GM18505 (cell line): Measurements from ENCODE around the gene HSD11B2.

Experiments used
- ATAC-seq: cut with Tn5 transposase; IDR thresholded peaks from one replicate; pipeline ENCODE4 v1.9.1; 2021; ENCODE audit not compliant: unreplicated experiment
- POLR2A ChIP-seq: IDR thresholded peaks from 4 replicates; pipeline ENCODE4 v1.6.1; 2011; ENCODE audit warnings: borderline replicate concordance; ENCODE audit not compliant: insufficient read depth, insufficient read length; ENCODE audit errors: extremely low read depth

Gene HSD11B2

DNA sequence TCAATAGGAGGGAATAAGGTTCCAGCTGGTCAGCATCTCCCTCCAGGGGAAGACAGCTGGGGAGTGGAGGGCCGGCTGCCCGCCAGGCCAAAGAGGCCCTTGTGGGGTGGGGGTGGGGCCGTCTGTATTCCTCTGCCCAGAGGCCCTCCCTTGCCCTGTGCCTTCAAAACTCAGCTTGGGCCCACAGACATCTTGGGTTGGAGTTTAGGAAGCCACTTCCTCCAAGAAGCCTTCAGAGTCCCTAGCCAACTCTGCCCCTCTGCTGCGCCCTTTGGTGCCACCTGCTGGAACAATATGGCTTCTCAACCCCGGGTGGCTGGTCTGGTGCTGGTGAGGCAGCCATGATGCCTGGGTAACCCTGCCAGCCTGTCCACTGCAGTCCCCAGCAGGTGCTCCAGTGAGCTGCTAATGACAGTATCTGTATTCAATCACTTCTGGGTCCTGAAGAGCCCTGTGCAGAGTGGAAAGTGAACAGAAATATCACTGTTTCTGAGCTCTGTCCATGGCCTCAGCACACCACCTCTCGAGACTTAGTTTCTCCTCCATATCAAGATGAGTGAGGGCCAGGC is 16.7 kb downstream of the HSD11B2 start:
- TF ChIP-seq POLR2A, result no peak
- ATAC-seq, result no peak

GRCh38 chr16:67448580-67448979 is 17.7 kb downstream of the HSD11B2 start:
- TF ChIP-seq POLR2A, result no peak
- ATAC-seq, result no peak

GRCh38 chr16:67449336-67449735 is 18.4 kb downstream of the HSD11B2 start:
- ATAC-seq, result no peak

DNA sequence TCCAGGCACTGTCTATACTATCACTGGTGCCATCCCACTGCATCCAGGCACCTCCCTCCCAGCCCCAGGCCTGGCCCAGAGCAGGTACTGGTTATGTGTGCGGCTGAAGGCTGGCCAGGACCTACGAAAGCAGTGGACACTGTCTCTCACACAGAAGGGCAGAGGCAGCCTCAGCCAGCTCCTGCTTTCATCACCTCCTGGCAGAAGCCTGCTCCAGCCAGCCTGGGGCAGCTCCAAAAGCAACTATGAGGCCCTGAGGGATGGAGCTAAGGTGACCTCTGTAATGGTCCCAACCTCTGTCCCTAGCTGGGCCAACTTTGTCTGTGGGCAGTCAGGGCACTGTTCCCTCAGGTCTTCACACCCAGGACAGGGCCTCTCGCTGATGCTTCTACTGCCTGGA is 18.8 kb downstream of the HSD11B2 start:
- TF ChIP-seq POLR2A, result no peak
- no peak for ATAC-seq

More at GRCh38 chr16:67449336-67449735, 18.4 kb downstream of the HSD11B2 start:
- no peak for TF ChIP-seq POLR2A

DNA sequence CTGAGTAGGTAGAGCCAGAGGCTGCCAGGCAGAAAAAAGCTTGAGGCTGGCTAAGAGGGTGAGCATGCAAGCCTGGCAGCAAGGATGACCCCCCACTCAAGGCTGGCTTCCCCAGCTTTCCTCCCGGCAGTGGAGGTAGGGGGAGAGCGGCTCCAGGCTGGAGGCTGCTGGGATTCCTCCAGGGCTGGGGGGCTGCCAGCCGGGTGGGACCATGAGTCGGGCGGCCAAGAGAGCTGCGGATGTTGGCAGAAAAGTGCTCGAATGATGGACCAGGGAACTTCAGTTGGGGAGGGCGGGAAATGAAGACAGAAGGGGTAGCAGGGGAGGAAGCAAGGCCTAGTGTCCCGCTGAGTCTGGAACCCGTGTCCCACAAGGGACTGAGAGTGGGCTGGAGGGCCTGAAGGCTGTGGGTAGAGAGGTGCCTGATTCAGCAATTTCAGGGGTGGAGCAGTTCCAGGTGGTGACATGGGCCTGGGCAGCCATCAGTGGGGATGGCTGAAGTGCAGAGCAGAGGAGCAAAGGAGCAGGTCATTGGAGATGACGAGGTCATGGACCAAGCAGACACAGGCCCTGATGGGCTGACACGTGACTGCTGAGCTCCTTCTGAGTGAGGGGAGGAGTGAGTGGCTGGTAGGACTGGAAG is 20.3 kb downstream of the HSD11B2 start:
- TF ChIP-seq POLR2A, result no peak
- ATAC-seq, result no peak

GRCh38 chr16:67451704-67452435 is 20.9 kb downstream of the HSD11B2 start:
- no peak for TF ChIP-seq POLR2A
- ATAC-seq, result no peak

GRCh38 chr16:67454104-67454503 is 23.2 kb downstream of the HSD11B2 start:
- ATAC-seq, result no peak

DNA sequence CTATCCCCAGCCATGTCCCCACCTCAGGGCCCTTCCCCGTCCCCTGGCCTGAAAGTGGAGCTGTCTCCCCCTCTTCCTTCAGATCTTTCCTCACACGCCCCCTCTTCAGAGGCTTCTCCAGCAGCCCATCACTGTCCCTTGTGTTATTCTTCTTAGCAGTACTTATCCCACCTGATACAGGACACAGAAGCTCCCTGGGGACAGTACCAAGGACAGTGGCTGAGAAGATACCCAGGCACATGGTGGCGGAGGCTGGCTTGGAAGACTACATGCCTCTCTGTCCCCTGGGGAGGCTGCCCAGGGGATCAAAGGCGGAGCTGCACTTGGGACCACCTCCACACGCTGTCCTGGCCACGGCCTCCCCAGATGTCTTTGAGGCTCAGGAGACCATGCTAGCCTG is 23.9 kb downstream of the HSD11B2 start:
- no peak for TF ChIP-seq POLR2A
- no peak for ATAC-seq

More at GRCh38 chr16:67454104-67454503, 23.2 kb downstream of the HSD11B2 start:
- no peak for TF ChIP-seq POLR2A

DNA sequence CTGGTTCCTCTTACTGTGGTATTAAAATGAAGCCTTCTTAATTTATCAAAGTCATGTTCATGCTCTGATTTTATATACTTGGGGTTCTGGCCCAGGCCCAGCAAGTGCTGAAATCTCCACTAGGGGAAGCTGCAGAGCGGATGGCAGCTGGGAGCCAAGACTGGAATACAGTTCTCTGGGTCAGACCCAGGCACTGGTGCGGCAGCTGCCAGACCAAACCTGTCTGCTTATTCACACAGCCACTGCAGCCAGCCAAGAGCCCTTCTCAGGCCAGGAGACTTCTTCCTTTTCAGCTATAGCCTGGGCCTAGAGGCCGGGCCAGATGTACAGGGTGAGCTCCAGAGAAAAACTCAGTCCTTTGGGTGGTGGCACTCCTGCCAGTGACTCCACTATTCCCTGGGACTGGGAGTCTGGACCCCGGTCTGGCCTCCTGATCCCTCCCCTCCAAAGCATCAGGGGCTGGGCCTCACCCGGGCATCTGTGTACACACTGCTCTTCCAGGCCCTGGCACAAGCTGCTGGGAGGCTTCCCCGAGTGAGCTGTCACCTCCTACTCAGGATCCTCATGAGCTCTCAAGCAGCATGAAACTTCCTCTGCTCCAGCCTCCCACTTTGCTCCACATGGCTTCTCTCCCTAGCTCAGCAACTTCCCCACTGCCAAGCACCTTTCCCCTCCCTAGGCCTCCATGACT is 25.6 kb downstream of the HSD11B2 start:
- no peak for ATAC-seq

DNA sequence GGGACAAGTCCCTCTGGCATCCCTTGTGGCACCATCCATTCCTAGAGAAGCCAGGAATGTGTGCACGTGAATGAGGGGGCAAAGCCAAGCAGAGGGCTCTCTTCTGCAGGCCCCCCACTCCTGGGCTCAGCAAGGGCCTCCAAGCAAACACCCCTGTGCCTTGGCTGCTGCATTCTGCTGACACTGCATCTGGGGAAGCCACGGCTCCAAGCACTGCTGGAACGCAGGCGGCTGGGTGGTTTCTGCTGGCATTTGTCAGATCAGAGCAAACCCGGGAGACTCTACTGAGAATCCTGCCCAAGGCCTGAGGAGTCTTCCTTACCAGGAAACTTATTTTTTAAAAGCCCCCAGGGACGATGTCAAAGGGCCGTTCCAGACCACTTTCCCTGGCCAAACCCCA is 26.7 kb downstream of the HSD11B2 start:
- no peak for TF ChIP-seq POLR2A
- ATAC-seq, result no peak

More for the DNA sequence above, 25.6 kb downstream of the HSD11B2 start:
- no peak for TF ChIP-seq POLR2A

DNA sequence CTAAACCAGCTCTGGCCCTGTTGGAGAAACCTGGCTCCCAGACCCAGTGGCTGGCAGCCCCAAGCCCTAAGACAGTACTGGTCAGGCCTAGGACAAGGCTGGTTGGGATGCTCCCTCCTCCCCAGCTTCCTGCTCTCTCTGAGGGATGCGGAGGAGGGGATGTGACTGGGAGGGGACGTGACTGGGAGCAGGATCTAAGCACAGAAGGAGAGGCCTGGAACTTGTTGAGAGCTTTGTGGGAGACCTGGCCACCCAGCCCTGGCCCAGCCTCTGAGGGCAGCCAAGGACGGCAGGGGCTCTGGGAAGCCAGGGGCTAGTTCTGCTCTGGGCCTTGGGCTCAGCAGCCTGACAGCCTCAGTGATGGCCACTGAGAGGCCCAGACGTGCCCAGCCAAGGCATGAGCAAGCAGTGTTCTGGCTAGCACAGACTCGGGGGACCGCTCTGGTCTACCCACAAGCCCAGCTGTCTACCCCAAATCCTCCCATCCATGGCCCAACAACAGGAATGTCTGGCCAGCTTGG is 27.3 kb downstream of the HSD11B2 start:
- ATAC-seq, result no peak
- TF ChIP-seq POLR2A, result no peak

GRCh38 chr16:67459066-67459860 is 28.3 kb downstream of the HSD11B2 start:
- ATAC-seq, result no peak
- TF ChIP-seq POLR2A, result no peak

DNA sequence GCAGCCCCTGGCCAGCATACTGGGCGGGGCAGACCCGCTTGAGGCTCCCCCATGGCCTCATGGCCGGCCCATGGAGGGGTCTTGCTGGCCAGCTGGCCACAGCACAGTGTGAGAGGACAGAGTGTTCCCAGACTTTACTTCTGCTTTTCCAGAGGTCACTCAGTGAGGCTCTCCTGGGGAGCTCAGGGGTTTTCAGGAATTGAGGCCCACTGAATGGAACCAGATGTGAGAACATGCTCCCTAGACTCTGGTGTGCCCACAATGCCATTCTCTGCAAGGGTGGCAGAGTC is 28.9 kb downstream of the HSD11B2 start:
- TF ChIP-seq POLR2A, result no peak
- ATAC-seq, result no peak
